Frontal cortex (tissue), 4 donors: ENCODE results near the gene PLEKHB1. TPM values are rescaled to one million over a fixed set of nuclear protein-coding genes. Genes with fewer than 3 reads are reported as not detected.

Experiments used
- DNase-seq, 2 donors: peaks; one replicate each; pipeline ENCODE4 v3.0.0; 2012; ENCODE audit warnings: low spot score in 2 of 2
- FAIRE-seq: peaks from 2 replicates; lab custom pipeline; 2012; peaks lifted over from hg19 to GRCh38; lab: Jason Lieb, UNC
- total RNA-seq: library from RNA; depleted of rRNA; stranded (reverse); fragments of >200 nt; gene quantifications from one replicate; pipeline ENCODE4 v1.2.3, GENCODE V29; 2014
- donor health status: control.
- donor health status: control.
- donor health status: control.

Gene PLEKHB1
- total RNA-seq, result 5.3 TPM

- DNase-seq, result no peak
- no peak for FAIRE-seq
Observed at GRCh38 chr11:73645972-73646631, at the start of gene PLEKHB1. Gene PLEKHB1, plus strand, starts transcription at chr11:73646581. Its CDS starts 28 bp downstream, at chr11:73646609.

- DNase-seq, result no peak
- FAIRE-seq, result no peak
Observed at GRCh38 chr11:73597336-73597955, 48.9 kb upstream of the PLEKHB1 start.

- DNase-seq (peak; percentile 94 to 95), FAIRE-seq (no peak)
Observed at GRCh38 chr11:73597956-73598718, 48.2 kb upstream of the PLEKHB1 start, which contains the start of gene FAM168A. Gene FAM168A, minus strand, starts transcription at chr11:73598112. Its CDS starts 129,638 bp downstream, at chr11:73468474.

GRCh38 chr11:73598719-73599379 lies 47.5 kb upstream of the PLEKHB1 start:
- FAIRE-seq, result no peak
- no peak for DNase-seq

- FAIRE-seq, result no peak
- DNase-seq, result no peak
Observed at GRCh38 chr11:73612601-73613140, 33.7 kb upstream of the PLEKHB1 start.

GRCh38 chr11:73614591-73614990 lies 31.8 kb upstream of the PLEKHB1 start:
- FAIRE-seq (no peak), DNase-seq (no peak)

- FAIRE-seq (no peak), DNase-seq (no peak)
Observed at GRCh38 chr11:73622926-73623593, 23.3 kb upstream of the PLEKHB1 start.

GRCh38 chr11:73623686-73624085 lies 22.7 kb upstream of the PLEKHB1 start:
- DNase-seq (no peak), FAIRE-seq (no peak)

- peak; percentile 65 to 83 for DNase-seq
- FAIRE-seq, result no peak
Observed at GRCh38 chr11:73625696-73626318, 20.6 kb upstream of the PLEKHB1 start.

- DNase-seq (no peak), FAIRE-seq (no peak)
Observed at GRCh38 chr11:73629907-73630306, 16.5 kb upstream of the PLEKHB1 start.

GRCh38 chr11:73632996-73633395 lies 13.4 kb upstream of the PLEKHB1 start:
- no peak for DNase-seq
- FAIRE-seq, result no peak

- DNase-seq (no peak), FAIRE-seq (no peak)
Observed at GRCh38 chr11:73633999-73634398, 12.4 kb upstream of the PLEKHB1 start.

- FAIRE-seq, result no peak
- no peak for DNase-seq
Observed at GRCh38 chr11:73635721-73636120, 10.7 kb upstream of the PLEKHB1 start.

GRCh38 chr11:73636249-73636648 lies 10.1 kb upstream of the PLEKHB1 start:
- FAIRE-seq (no peak), DNase-seq (no peak)

- FAIRE-seq, result no peak
- DNase-seq, result no peak
Observed at GRCh38 chr11:73637012-73637411, 9.4 kb upstream of the PLEKHB1 start.

- DNase-seq (no peak), FAIRE-seq (no peak)
Observed at GRCh38 chr11:73640592-73640991, 5.8 kb upstream of the PLEKHB1 start.

GRCh38 chr11:73641668-73642067 lies 4.7 kb upstream of the PLEKHB1 start:
- FAIRE-seq (no peak), DNase-seq (no peak)

- FAIRE-seq (no peak), DNase-seq (no peak)
Observed at GRCh38 chr11:73645121-73645969, 1.0 kb upstream of the PLEKHB1 start.
